Colonic mucosa (tissue), 4 donors: Measurements from ENCODE around the gene ELFN2. TPM values are rescaled to one million over a fixed set of nuclear protein-coding genes. Genes with fewer than 3 reads are reported as not detected.

Source experiments
- DNase-seq: peaks from one replicate; pipeline ENCODE4 v3.0.0-alpha.2; 2020
- H3K27ac ChIP-seq: fragments of 200-600 bp; one replicate; pipeline ENCODE4 v1.8.0; 2021
- H3K27me3 ChIP-seq: fragments of 200-600 bp; one replicate; pipeline ENCODE4 v1.8.0; 2021
- H3K36me3 ChIP-seq: fragments of 200-600 bp; one replicate; pipeline ENCODE4 v1.8.0; 2021
- H3K4me1 ChIP-seq: fragments of 200-600 bp; one replicate; pipeline ENCODE4 v1.8.0; 2021; ENCODE audit warnings: mild to moderate bottlenecking
- H3K4me3 ChIP-seq: fragments of 200-600 bp; one replicate; pipeline ENCODE4 v1.8.0; 2021
- H3K9ac ChIP-seq, 2 donors: one replicate each; pipeline ENCODE4 v1.7.0; 2013; ENCODE audit warnings: control low read depth in 2 of 2, low read depth in 2 of 2, low read length in 2 of 2
- H3K9me3 ChIP-seq: fragments of 200-600 bp; one replicate; pipeline ENCODE4 v1.8.0; 2021
- CTCF ChIP-seq: fragments of 200-600 bp; IDR thresholded peaks from one replicate; pipeline ENCODE4 v1.8.0; 2022; ENCODE audit warnings: antibody characterized with exemption, mild to moderate bottlenecking
- intact Hi-C: fragments of 100-400 bp; cut with DNase I; formaldehyde crosslinking; loops from one replicate; pipeline ENCODE4 v1.14.1; 2022
- total RNA-seq, 2 donors: library from RNA; stranded (reverse); fragmentation: NEBNext Ultra II Directional in 1 of 2; extraction: Animal tissue kit (Norgen Biotek cat#: 25700) in 1 of 2; gene quantifications; one replicate each; pipeline ENCODE4 v1.2.1, GENCODE V29; 2021
- donor health status: healthy.
- donor health status: DM: no; HTN: no; CAD: no.
- donor health status: DM: no; HTN: no; CAD: no.

Gene ELFN2
- total RNA-seq, 2 donors from 2014 or later = 0.07 to 0.21 TPM

- no peak for TF ChIP-seq CTCF
- Histone ChIP-seq H3K9me3 (no peaks in the 10 kb centered on the region), H3K27me3 (no peaks in the 10 kb centered on the region), H3K4me3 (no peak overlapping the region), H3K4me1 (no peaks in the 10 kb centered on the region), H3K9ac (no peak overlapping the region), H3K36me3 (no peaks in the 10 kb centered on the region), H3K27ac (no peak overlapping the region)
- intact Hi-C loops = no loop called here
- no peak for DNase-seq
These were observed 31.9 kb upstream of the ELFN2 start for GRCh38 chr22:37459206-37459605.

GRCh38 chr22:37457093-37457893 lies 30.0 kb upstream of the ELFN2 start:
- Histone ChIP-seq H3K4me1 (no peaks in the 10 kb centered on the region), H3K9ac (no peak overlapping the region), H3K4me3 (no peak overlapping the region), H3K36me3 (no peaks in the 10 kb centered on the region), H3K27me3 (no peaks in the 10 kb centered on the region), H3K9me3 (no peaks in the 10 kb centered on the region), H3K27ac (no peak overlapping the region)
- peak; percentile 86 for DNase-seq
- TF ChIP-seq CTCF = peak; percentile 81
- intact Hi-C loops = loop anchor here (1.0 kb wide), 1 partner anchor 141 kb away; no protein-coding TSS in a partner anchor

- no peak for TF ChIP-seq CTCF
- H3K4me1 ChIP-seq = no peaks in the 10 kb centered on the region
- no peaks in the 10 kb centered on the region for H3K36me3 ChIP-seq
- H3K9me3 ChIP-seq = no peaks in the 10 kb centered on the region
- H3K9ac ChIP-seq = no peak overlapping the region
- intact Hi-C loops = no loop called here
- no peak overlapping the region for H3K4me3 ChIP-seq
- H3K27ac ChIP-seq = no peak overlapping the region
- H3K27me3 ChIP-seq = no peaks in the 10 kb centered on the region
- no peak for DNase-seq
These were observed 29.1 kb upstream of the ELFN2 start for GRCh38 chr22:37456346-37456745.

- no peak for TF ChIP-seq CTCF
- no peaks in the 10 kb centered on the region for H3K9me3 ChIP-seq
- no peaks in the 10 kb centered on the region for H3K36me3 ChIP-seq
- H3K4me1 ChIP-seq = no peaks in the 10 kb centered on the region
- no peak overlapping the region for H3K27ac ChIP-seq
- intact Hi-C loops = no loop called here
- no peaks in the 10 kb centered on the region for H3K27me3 ChIP-seq
- H3K9ac ChIP-seq = no peak overlapping the region
- DNase-seq = no peak
- no peak overlapping the region for H3K4me3 ChIP-seq
These were observed 28.6 kb upstream of the ELFN2 start for GRCh38 chr22:37455896-37456295.

- Histone ChIP-seq H3K36me3 (no peaks in the 10 kb centered on the region), H3K4me3 (no peak overlapping the region), H3K9me3 (no peaks in the 10 kb centered on the region), H3K27ac (no peak overlapping the region), H3K27me3 (no peaks in the 10 kb centered on the region), H3K9ac (no peak overlapping the region), H3K4me1 (no peaks in the 10 kb centered on the region)
- TF ChIP-seq CTCF = no peak
- no peak for DNase-seq
- intact Hi-C loops = no loop called here
These were observed 27.8 kb upstream of the ELFN2 start for GRCh38 chr22:37454857-37455686.
